Measurements from ENCODE around the gene CUX1. TPM values are rescaled to one million over a fixed set of nuclear protein-coding genes. Genes with fewer than 3 reads are reported as not detected.

CUX1 gene
- total RNA-seq, 1 experiment from 2014 or later = 53.5 TPM

DNA sequence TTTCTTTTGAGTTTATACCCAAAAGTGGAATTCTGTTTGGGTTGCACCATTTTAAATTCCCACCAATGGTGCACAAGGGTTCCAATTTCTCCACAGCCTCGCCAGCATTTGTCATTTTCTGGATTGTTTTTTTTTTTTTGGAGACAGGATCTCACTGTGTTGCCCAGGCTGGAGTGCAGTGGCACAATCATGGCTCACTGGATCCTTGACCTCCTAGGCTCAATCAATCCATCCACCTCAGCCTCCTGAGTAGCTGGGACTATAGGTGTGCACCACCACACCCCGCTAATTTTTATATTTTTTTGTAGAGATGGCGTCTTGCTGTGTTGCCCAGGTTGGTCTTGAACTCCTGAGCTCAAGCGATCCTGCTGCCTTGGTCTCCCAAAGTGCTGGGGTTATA lies 46.6 kb downstream of the CUX1 start:
- Histone ChIP-seq H3T11ph (ENCODE audit: low read length) (no peak overlapping the region), H3K23me2 (ENCODE audit: insufficient read length, low read depth, low read length, poor library complexity, severe bottlenecking) (no peaks in the 10 kb centered on the region), H2BK5ac (ENCODE audit: insufficient read length, low read length) (no peak overlapping the region), H3K23ac (ENCODE audit: insufficient read length, low read depth, low read length) (no peak overlapping the region), H2BK20ac (ENCODE audit: low read depth, low read length, poor library complexity, severe bottlenecking) (no peak overlapping the region), H2BK15ac (ENCODE audit: low read depth, low read length) (no peak overlapping the region), H3K79me1 (ENCODE audit: insufficient read depth, low read depth, low read length, poor library complexity, severe bottlenecking) (peaks cover 2% of the 10 kb centered on the region), H3K79me2 (ENCODE audit: insufficient read depth, low read length) (peaks cover 43% of the 10 kb centered on the region), H3K9ac (ENCODE audit: extremely low read depth, insufficient read length, low read length) (no peak overlapping the region), H3K27ac (ENCODE audit: insufficient read length, low read depth, low read length) (no peak overlapping the region), H3K56ac (ENCODE audit: insufficient read length, low read depth, low read length) (no peak overlapping the region), H2AFZ (ENCODE audit: low read length) (no peak overlapping the region), H4K20me1 (ENCODE audit: control insufficient read depth, insufficient read depth, insufficient read length) (peaks cover 5% of the 10 kb centered on the region), H3K4me1 (ENCODE audit: insufficient read depth, low read length) (peaks cover 18% of the 10 kb centered on the region; the same call in 1 of the 2 replicates), H4K5ac (ENCODE audit: insufficient read length, low read depth, low read length) (no peak overlapping the region), H3K4ac (ENCODE audit: low read depth, low read length) (no peak overlapping the region), H2BK120ac (ENCODE audit: low read depth, low read length, poor library complexity, severe bottlenecking) (no peak overlapping the region), H4K8ac (replicated peaks; ENCODE audit: insufficient read length, low read depth, low read length) (no peak overlapping the region), H2AK5ac (ENCODE audit: insufficient read length, low read length) (no peak overlapping the region), H4K91ac (ENCODE audit: insufficient read length, low read depth, low read length) (no peak overlapping the region), H2BK12ac (ENCODE audit: insufficient read length, low read depth, low read length) (no peak overlapping the region), H3K4me2 (ENCODE audit: insufficient read depth, insufficient read length, low read length) (no peak overlapping the region), H3K27me3 (ENCODE audit: insufficient read depth, low read length) (no peaks in the 10 kb centered on the region), H3K18ac (ENCODE audit: insufficient read length, low read depth, low read length) (no peak overlapping the region), H3K14ac (ENCODE audit: insufficient read depth, low read length) (no peak overlapping the region), H3K9me3 (ENCODE audit: control insufficient read depth, low read depth, low read length) (no peaks in the 10 kb centered on the region)
- WGBS (ENCODE audit: extremely low coverage, insufficient read length, low lambda C conversion rate) = no CpG with 5 or more reads among the region's 4 CpGs
- Mint-ChIP-seq H3K27ac (no peak overlapping the region), H3K4me1 (peaks cover 48 to 65% of the 10 kb centered on the region in 2 experiments), H3K9me3 (no peaks in the 10 kb centered on the region; a peak in 1 of 5 replicates), H3K4me3 (no peak overlapping the region), H3K27me3 (ENCODE audit: low read depth) (no peaks in the 10 kb centered on the region), H3K36me3 (ENCODE audit: insufficient read depth in 1 of 3, low read depth in 3 of 3) (peaks cover 2 to 10% (median 6%) of the 10 kb centered on the region in 3 experiments; a peak in 5 of 7 replicates)
- TF ChIP-seq, protein P1, sequence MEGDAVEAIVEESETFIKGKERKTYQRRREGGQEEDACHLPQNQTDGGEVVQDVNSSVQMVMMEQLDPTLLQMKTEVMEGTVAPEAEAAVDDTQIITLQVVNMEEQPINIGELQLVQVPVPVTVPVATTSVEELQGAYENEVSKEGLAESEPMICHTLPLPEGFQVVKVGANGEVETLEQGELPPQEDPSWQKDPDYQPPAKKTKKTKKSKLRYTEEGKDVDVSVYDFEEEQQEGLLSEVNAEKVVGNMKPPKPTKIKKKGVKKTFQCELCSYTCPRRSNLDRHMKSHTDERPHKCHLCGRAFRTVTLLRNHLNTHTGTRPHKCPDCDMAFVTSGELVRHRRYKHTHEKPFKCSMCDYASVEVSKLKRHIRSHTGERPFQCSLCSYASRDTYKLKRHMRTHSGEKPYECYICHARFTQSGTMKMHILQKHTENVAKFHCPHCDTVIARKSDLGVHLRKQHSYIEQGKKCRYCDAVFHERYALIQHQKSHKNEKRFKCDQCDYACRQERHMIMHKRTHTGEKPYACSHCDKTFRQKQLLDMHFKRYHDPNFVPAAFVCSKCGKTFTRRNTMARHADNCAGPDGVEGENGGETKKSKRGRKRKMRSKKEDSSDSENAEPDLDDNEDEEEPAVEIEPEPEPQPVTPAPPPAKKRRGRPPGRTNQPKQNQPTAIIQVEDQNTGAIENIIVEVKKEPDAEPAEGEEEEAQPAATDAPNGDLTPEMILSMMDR (conservative IDR thresholded peaks at IDR 0.05) = no peak
- no peak for DNase-seq

Measured in H9 (cell line).